Immature natural killer cell (primary cell): ENCODE results near the gene MAML3. TPM values are rescaled to one million over a fixed set of nuclear protein-coding genes. Genes with fewer than 3 reads are reported as not detected.

Experiments used
- DNase-seq, 3 donors: peaks; one replicate each; pipeline ENCODE4 v3.0.0; 2022; ENCODE audit warnings: mixed read lengths in 1 of 3
- H3K27ac Mint-ChIP-seq, 6 donors: one replicate each; pipeline ENCODE4 v1.8.0; 2020; ENCODE audit warnings: mixed read lengths in 6 of 6, mild to moderate bottlenecking in 5 of 6, inconsistent platforms in 4 of 6, moderate library complexity in 3 of 6
- H3K27me3 Mint-ChIP-seq, 3 donors: one replicate each; pipeline ENCODE4 v1.8.0; 2020 to 2021; ENCODE audit warnings: low read depth in 3 of 3, mild to moderate bottlenecking in 3 of 3, mixed read lengths in 3 of 3, moderate library complexity in 3 of 3, inconsistent platforms in 1 of 3
- H3K36me3 Mint-ChIP-seq, 3 donors: one replicate each; pipeline ENCODE4 v1.8.0; 2020; ENCODE audit warnings: mixed read lengths in 3 of 3, inconsistent platforms in 2 of 3, mild to moderate bottlenecking in 2 of 3
- H3K4me1 Mint-ChIP-seq, 2 donors: one replicate each; pipeline ENCODE4 v1.8.0; 2020; ENCODE audit warnings: inconsistent platforms in 2 of 2, mild to moderate bottlenecking in 2 of 2, mixed read lengths in 2 of 2, moderate library complexity in 1 of 2
- H3K4me3 Mint-ChIP-seq, 5 donors: one replicate each; pipeline ENCODE4 v1.8.0; 2020; ENCODE audit warnings: mild to moderate bottlenecking in 5 of 5, mixed read lengths in 5 of 5, inconsistent platforms in 3 of 5, moderate library complexity in 3 of 5
- H3K9me3 Mint-ChIP-seq, 6 donors: one replicate each; pipeline ENCODE4 v1.8.0; 2020; ENCODE audit warnings: mild to moderate bottlenecking in 6 of 6, mixed read lengths in 6 of 6, inconsistent platforms in 4 of 6, moderate library complexity in 3 of 6
- polyA plus RNA-seq, 3 donors: library from polyadenylated mRNA; unstranded; fragments of 300-500 nt; fragmentation: Illumina TruSeq; gene quantifications; one replicate each; pipeline ENCODE4 v1.2.3, GENCODE V29; 2021

MAML3 gene
- polyA plus RNA-seq, 3 donors from 2014 or later = 0.41 to 1.2 TPM; not detected in 1

DNA sequence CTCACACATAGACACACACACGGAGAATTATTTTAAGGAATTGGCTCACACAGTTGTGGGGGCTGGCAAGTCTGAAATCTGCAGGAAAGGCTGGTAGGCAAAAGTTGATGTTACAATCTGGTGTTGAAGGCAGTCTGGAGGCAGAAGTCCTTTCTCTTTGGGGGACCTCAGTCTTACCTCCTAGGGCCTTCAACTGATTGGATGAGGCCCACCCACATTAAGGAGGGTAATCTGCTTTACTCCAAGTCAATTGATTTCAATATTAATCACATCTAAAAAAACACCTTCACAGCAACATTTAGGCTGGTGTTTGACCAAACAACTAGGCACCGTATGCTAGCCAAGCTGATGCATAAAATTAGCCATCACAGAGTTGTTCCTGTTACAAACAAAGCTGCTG lies 477.6 kb downstream of the MAML3 start:
- Mint-ChIP-seq H3K27ac (no peak overlapping the region), H3K27me3 (no peaks in the 10 kb centered on the region), H3K4me1 (peaks cover 0 to 2% of the 10 kb centered on the region in 2 donors), H3K36me3 (peaks cover 16 to 37% (median 33%) of the 10 kb centered on the region in 3 donors), H3K4me3 (no peak overlapping the region), H3K9me3 (no peaks in the 10 kb centered on the region)
- DNase-seq = no peak

- H3K4me3 Mint-ChIP-seq = no peak overlapping the region
- H3K36me3 Mint-ChIP-seq = peaks cover 13 to 34% (median 26%) of the 10 kb centered on the region in 3 donors
- DNase-seq = no peak
- H3K27ac Mint-ChIP-seq = peak overlapping the region in 1 of 6 donors; percentile 14
- H3K9me3 Mint-ChIP-seq = no peaks in the 10 kb centered on the region
- no peaks in the 10 kb centered on the region for H3K27me3 Mint-ChIP-seq
- peaks cover 0 to 2% of the 10 kb centered on the region in 2 donors for H3K4me1 Mint-ChIP-seq
These were observed 478.3 kb downstream of the MAML3 start for GRCh38 chr4:139675651-139676050.

GRCh38 chr4:139674875-139675550 lies 479.0 kb downstream of the MAML3 start:
- Mint-ChIP-seq H3K4me1 (peaks cover 2% of the 10 kb centered on the region in 2 donors), H3K27me3 (no peaks in the 10 kb centered on the region), H3K4me3 (no peak overlapping the region), H3K36me3 (peaks cover 8 to 27% (median 19%) of the 10 kb centered on the region in 3 donors), H3K9me3 (no peaks in the 10 kb centered on the region), H3K27ac (peak overlapping the region in 2 of 6 donors; percentile 14 to 69)
- DNase-seq = no peak

- DNase-seq = no peak
- no peak overlapping the region for H3K27ac Mint-ChIP-seq
- H3K27me3 Mint-ChIP-seq = no peaks in the 10 kb centered on the region
- H3K4me1 Mint-ChIP-seq = peaks cover 9 to 20% of the 10 kb centered on the region in 2 donors
- no peak overlapping the region for H3K4me3 Mint-ChIP-seq
- peaks cover 0 to 8% (median 0%) of the 10 kb centered on the region in 3 donors for H3K36me3 Mint-ChIP-seq
- H3K9me3 Mint-ChIP-seq = no peaks in the 10 kb centered on the region
These were observed 481.3 kb downstream of the MAML3 start for GRCh38 chr4:139672732-139673131.

- Mint-ChIP-seq H3K36me3 (peaks cover 0 to 8% (median 0%) of the 10 kb centered on the region in 3 donors), H3K27me3 (no peaks in the 10 kb centered on the region), H3K9me3 (no peaks in the 10 kb centered on the region), H3K4me3 (no peak overlapping the region), H3K4me1 (peaks cover 14 to 25% of the 10 kb centered on the region in 2 donors), H3K27ac (no peak overlapping the region)
- DNase-seq = no peak
These were observed 481.8 kb downstream of the MAML3 start for GRCh38 chr4:139672215-139672614.

DNA sequence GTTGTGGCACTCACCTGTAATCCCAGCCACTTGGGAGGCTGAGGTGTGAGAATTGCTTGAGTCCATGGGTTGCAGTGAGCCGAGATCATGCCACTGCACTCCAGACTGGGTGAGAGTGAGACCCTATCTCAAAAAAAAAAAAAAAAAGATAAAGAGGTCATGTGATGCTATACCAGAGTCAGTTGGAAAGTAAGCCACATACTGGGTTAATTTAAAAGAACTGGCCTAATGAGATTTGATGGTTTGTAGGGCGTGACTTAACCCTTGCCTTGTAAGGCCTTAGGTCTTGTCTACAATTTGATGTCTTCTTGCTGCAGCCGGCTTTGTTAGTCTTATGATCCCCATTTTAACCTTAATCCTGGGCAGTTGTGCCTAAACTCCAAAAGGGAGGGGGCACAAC lies 483.2 kb downstream of the MAML3 start:
- Mint-ChIP-seq H3K36me3 (peaks cover 0 to 8% (median 0%) of the 10 kb centered on the region in 3 donors), H3K9me3 (no peaks in the 10 kb centered on the region), H3K4me1 (peaks cover 27 to 39% of the 10 kb centered on the region in 2 donors), H3K27ac (no peak overlapping the region), H3K27me3 (peaks cover 0 to 1% (median 0%) of the 10 kb centered on the region in 3 donors), H3K4me3 (no peak overlapping the region)
- DNase-seq = no peak

- peaks cover 0 to 4% (median 0%) of the 10 kb centered on the region in 3 donors for H3K27me3 Mint-ChIP-seq
- H3K4me3 Mint-ChIP-seq = no peak overlapping the region
- peaks cover 34 to 47% of the 10 kb centered on the region in 2 donors for H3K4me1 Mint-ChIP-seq
- H3K9me3 Mint-ChIP-seq = no peaks in the 10 kb centered on the region
- DNase-seq = no peak
- no peak overlapping the region for H3K27ac Mint-ChIP-seq
- peaks cover 0 to 5% (median 0%) of the 10 kb centered on the region in 3 donors for H3K36me3 Mint-ChIP-seq
These were observed 484.1 kb downstream of the MAML3 start for GRCh38 chr4:139669890-139670289.

- Mint-ChIP-seq H3K36me3 (peaks cover 0 to 5% (median 0%) of the 10 kb centered on the region in 3 donors), H3K4me3 (no peak overlapping the region)
These were observed 484.6 kb downstream of the MAML3 start for GRCh38 chr4:139669335-139669734.

DNA sequence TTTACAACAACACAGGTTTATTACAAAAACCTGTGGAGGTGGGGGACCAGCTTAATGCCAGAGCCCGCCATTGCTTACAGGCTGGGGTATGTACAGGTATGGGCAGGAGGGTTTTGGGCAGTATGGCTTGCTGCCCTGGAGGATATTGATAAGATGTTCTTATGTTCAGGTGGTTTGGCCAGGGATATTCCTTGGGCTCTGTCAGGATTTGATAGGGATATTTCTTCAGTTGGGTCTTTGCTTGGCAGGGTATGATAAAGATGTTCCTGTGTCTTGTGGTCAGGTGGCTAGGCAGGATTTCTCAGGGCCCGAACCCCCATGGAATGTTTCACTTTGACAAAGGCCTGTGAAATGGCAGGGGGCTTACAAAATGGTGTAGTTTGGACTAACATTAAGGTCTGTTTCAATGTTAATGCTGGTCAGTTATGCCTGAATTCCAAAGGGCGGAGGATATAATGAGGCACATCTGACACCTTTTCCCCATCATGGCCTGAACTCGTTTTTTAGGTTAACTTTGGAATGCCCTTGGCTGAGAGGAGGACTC lies 485.3 kb downstream of the MAML3 start:
- peaks cover 0 to 4% (median 0%) of the 10 kb centered on the region in 3 donors for H3K27me3 Mint-ChIP-seq
- no peaks in the 10 kb centered on the region for H3K9me3 Mint-ChIP-seq
- H3K4me3 Mint-ChIP-seq = no peak overlapping the region
- H3K27ac Mint-ChIP-seq = no peak overlapping the region
- DNase-seq = no peak
- H3K4me1 Mint-ChIP-seq = peaks cover 34 to 47% of the 10 kb centered on the region in 2 donors
- peaks cover 0 to 5% (median 0%) of the 10 kb centered on the region in 3 donors for H3K36me3 Mint-ChIP-seq

More at GRCh38 chr4:139669335-139669734, 484.6 kb downstream of the MAML3 start:
- Mint-ChIP-seq H3K27me3 (peaks cover 0 to 4% (median 0%) of the 10 kb centered on the region in 3 donors), H3K9me3 (no peaks in the 10 kb centered on the region), H3K4me1 (peaks cover 34 to 47% of the 10 kb centered on the region in 2 donors), H3K27ac (no peak overlapping the region)
- no peak for DNase-seq

- H3K4me3 Mint-ChIP-seq = peak overlapping the region in 2 of 5 donors; percentile 13 to 21
- peaks cover 34 to 47% of the 10 kb centered on the region in 2 donors for H3K4me1 Mint-ChIP-seq
- peak overlapping the region in 2 of 6 donors; percentile 32 to 36 for H3K27ac Mint-ChIP-seq
These were observed 485.9 kb downstream of the MAML3 start for GRCh38 chr4:139668036-139668435.

More at GRCh38 chr4:139668036-139668435, 485.9 kb downstream of the MAML3 start:
- no peaks in the 10 kb centered on the region for H3K9me3 Mint-ChIP-seq
- DNase-seq = no peak
- peaks cover 0 to 4% (median 0%) of the 10 kb centered on the region in 3 donors for H3K36me3 Mint-ChIP-seq
- peaks cover 0 to 4% (median 0%) of the 10 kb centered on the region in 3 donors for H3K27me3 Mint-ChIP-seq

Other genes with a start within 250 kb of the MAML3 start
- gene SCOC, start 219.5 kb upstream of the MAML3 start, polyA plus RNA-seq = 10 to 100 TPM; 31.5 to 68.7 (median 36.7) TPM